CD14-positive monocyte (primary cell): ENCODE results near the gene MYO7B. TPM values are rescaled to one million over a fixed set of nuclear protein-coding genes. Genes with fewer than 3 reads are reported as not detected.

Source experiments
- DNase-seq, 3 donors: peaks; one replicate each; pipeline ENCODE4 v3.0.0-alpha.2; 2011 to 2022
- H2AFZ ChIP-seq: 2 replicates; pipeline ENCODE4 v1.6.0; 2012; ENCODE audit warnings: mild to moderate bottlenecking, low read depth, low read length, inconsistent platforms; ENCODE audit not compliant: insufficient read depth, poor library complexity, severe bottlenecking
- H3K27ac ChIP-seq, 2 donors: 1 replicate in 1 of 2; 2 replicates in 1 of 2; pipeline ENCODE4 v1.5.1; 2012 to 2013; ENCODE audit warnings: low read length in 2 of 2, control low read depth in 1 of 2, inconsistent platforms in 1 of 2, low read depth in 1 of 2, mild to moderate bottlenecking in 1 of 2
- H3K27me3 ChIP-seq, 2 donors: one replicate each; pipeline versions ENCODE4 v1.6.0 to v1.6.1; 2011 to 2013; ENCODE audit warnings: low read length in 2 of 2; ENCODE audit not compliant: control insufficient read depth in 2 of 2, insufficient read depth in 2 of 2
- H3K36me3 ChIP-seq, 2 donors: replicated peaks in 1 of 2; 1 replicate in 1 of 2; 2 replicates in 1 of 2; pipeline versions ENCODE4 v1.5.1 to v1.6.1; 2012 to 2013; ENCODE audit warnings: low read length in 2 of 2, control low read depth in 1 of 2, inconsistent platforms in 1 of 2, mild to moderate bottlenecking in 1 of 2; ENCODE audit not compliant: insufficient read depth in 2 of 2, control insufficient read depth in 1 of 2
- H3K4me1 ChIP-seq, 2 donors: 1 replicate in 1 of 2; 2 replicates in 1 of 2; pipeline versions ENCODE4 v1.5.1 to v1.6.1; 2012 to 2013; ENCODE audit warnings: low read length in 2 of 2, control low read depth in 1 of 2, inconsistent platforms in 1 of 2, mild to moderate bottlenecking in 1 of 2, moderate library complexity in 1 of 2; ENCODE audit not compliant: insufficient read depth in 2 of 2, control insufficient read depth in 1 of 2
- H3K4me2 ChIP-seq: replicated peaks from 2 replicates; pipeline ENCODE3; 2012; ENCODE audit warnings: low read length, moderate library complexity, mild to moderate bottlenecking; ENCODE audit not compliant: poor library complexity, severe bottlenecking; ENCODE audit errors: extremely low read depth
- H3K4me3 ChIP-seq, 3 experiments: fragments of 200-600 bp in 1 of 3; sonication (generic) in 1 of 3; replicated peaks in 1 of 3; 1 replicate in 2 of 3; 2 replicates in 1 of 3; pipeline ENCODE4 v1.5.1; 2011 to 2013; ENCODE audit warnings: low read length in 3 of 3, mild to moderate bottlenecking in 3 of 3, control low read depth in 2 of 3, low read depth in 2 of 3, inconsistent platforms in 1 of 3, moderate library complexity in 1 of 3
- H3K79me2 ChIP-seq: 2 replicates; pipeline ENCODE4 v1.6.0; 2012; ENCODE audit warnings: mild to moderate bottlenecking, control low read depth, inconsistent platforms, low read length, moderate library complexity; ENCODE audit not compliant: insufficient read depth
- H3K9ac ChIP-seq: 2 replicates; pipeline ENCODE4 v1.6.0; 2017; ENCODE audit warnings: low read length, mild to moderate bottlenecking; ENCODE audit not compliant: insufficient read depth, poor library complexity, severe bottlenecking
- H3K9me3 ChIP-seq, 2 donors: replicated peaks in 1 of 2; 1 replicate in 1 of 2; 2 replicates in 1 of 2; pipeline versions ENCODE4 v1.5.1 to v1.6.1; 2012 to 2013; ENCODE audit warnings: low read length in 2 of 2, control low read depth in 1 of 2; ENCODE audit not compliant: control insufficient read depth in 1 of 2, insufficient read depth in 1 of 2
- H4K20me1 ChIP-seq: 2 replicates; pipeline ENCODE4 v1.6.0; 2012; ENCODE audit warnings: mild to moderate bottlenecking, low read length, control low read depth, moderate library complexity; ENCODE audit not compliant: insufficient read depth
- H3K27ac Mint-ChIP-seq, 7 donors: one replicate each; pipeline ENCODE4 v1.8.0; 2020; ENCODE audit warnings: mild to moderate bottlenecking in 7 of 7, mixed read lengths in 7 of 7, moderate library complexity in 6 of 7, inconsistent platforms in 2 of 7
- H3K27me3 Mint-ChIP-seq, 3 donors: one replicate each; pipeline ENCODE4 v1.8.0; 2021 to 2022; ENCODE audit warnings: low read depth in 3 of 3, mild to moderate bottlenecking in 3 of 3, mixed read lengths in 3 of 3, moderate library complexity in 3 of 3, inconsistent platforms in 1 of 3
- H3K36me3 Mint-ChIP-seq, 2 donors: one replicate each; pipeline ENCODE4 v1.8.0; 2020; ENCODE audit warnings: mixed read lengths in 2 of 2, inconsistent platforms in 1 of 2, mild to moderate bottlenecking in 1 of 2
- H3K4me1 Mint-ChIP-seq: one replicate; pipeline ENCODE4 v1.8.0; 2020; ENCODE audit warnings: mild to moderate bottlenecking, mixed read lengths
- H3K4me3 Mint-ChIP-seq, 2 donors: one replicate each; pipeline ENCODE4 v1.8.0; 2020; ENCODE audit warnings: mild to moderate bottlenecking in 2 of 2, mixed read lengths in 2 of 2, moderate library complexity in 1 of 2
- H3K9me3 Mint-ChIP-seq, 7 donors: one replicate each; pipeline ENCODE4 v1.8.0; 2020 to 2022; ENCODE audit warnings: mixed read lengths in 7 of 7, mild to moderate bottlenecking in 6 of 7, moderate library complexity in 6 of 7, inconsistent platforms in 2 of 7
- CTCF ChIP-seq: fragments of 200-600 bp; IDR thresholded peaks from one replicate; pipeline ENCODE4 v1.8.0; 2022; ENCODE audit warnings: antibody characterized with exemption, mild to moderate bottlenecking
- WGBS: methylation state at CpG from one replicate; pipeline ENCODE4 v1.1.5; 2013; ENCODE audit warnings: missing lambda C conversion rate; ENCODE audit not compliant: insufficient coverage; 5-methylcytosine and 5-hydroxymethylcytosine counted together
- intact Hi-C, 2 donors: fragments of 100-400 bp; cut with micrococcal nuclease; formaldehyde crosslinking; loops; one replicate each; pipeline versions ENCODE4 v1.15.0 to v1.15.1; 2023
- polyA plus RNA-seq, 3 donors: library from polyadenylated mRNA; depleted of rRNA in 1 of 3; unstranded in 2 of 3; stranded (reverse) in 1 of 3; fragments of 300-500 nt in 2 of 3; fragments of >200 nt in 1 of 3; fragmentation: Illumina TruSeq in 2 of 3; gene quantifications; 1 replicate in 2 of 3; 2 replicates in 1 of 3; pipeline ENCODE4 v1.2.3, GENCODE V29; 2012 to 2021

MYO7B gene
- polyA plus RNA-seq, 3 donors: 7.3 to 9.8 (median 9.0) TPM

- Histone ChIP-seq H4K20me1 (no peaks in the 10 kb centered on the region), H3K4me2 (no peak overlapping the region), H3K27me3 (no peaks in the 10 kb centered on the region), H3K79me2 (peaks cover 8% of the 10 kb centered on the region), H3K4me1 (peaks cover 8 to 11% of the 10 kb centered on the region in 2 donors), H3K9me3 (no peaks in the 10 kb centered on the region), H3K27ac (no peak overlapping the region), H2AFZ (no peak overlapping the region), H3K36me3 (no peaks in the 10 kb centered on the region), H3K4me3 (no peak overlapping the region), H3K9ac (no peak overlapping the region)
- no CpG with 5 or more reads among the region's 3 CpGs for WGBS
- H3K27ac Mint-ChIP-seq: no peak overlapping the region
- peaks cover 0 to 8% (median 6%) of the 10 kb centered on the region in 7 donors for H3K9me3 Mint-ChIP-seq
- H3K4me1 Mint-ChIP-seq: peaks cover 11% of the 10 kb centered on the region
- no peak overlapping the region for H3K4me3 Mint-ChIP-seq
- DNase-seq: no peak
- no peak for TF ChIP-seq CTCF
- H3K27me3 Mint-ChIP-seq: peaks cover 0 to 6% (median 4%) of the 10 kb centered on the region in 3 donors
- intact Hi-C loops: no loop called here
- no peaks in the 10 kb centered on the region for H3K36me3 Mint-ChIP-seq
Measured at GRCh38 chr2:127530245-127531140, 5.0 kb upstream of the MYO7B start.

GRCh38 chr2:127531221-127531648, 4.2 kb upstream of the MYO7B start:
- intact Hi-C loops: no loop called here
- Mint-ChIP-seq H3K27ac (no peak overlapping the region), H3K4me3 (no peak overlapping the region), H3K4me1 (peaks cover 9% of the 10 kb centered on the region), H3K9me3 (peaks cover 0 to 8% (median 6%) of the 10 kb centered on the region in 7 donors), H3K27me3 (peaks cover 0 to 6% (median 4%) of the 10 kb centered on the region in 3 donors), H3K36me3 (no peaks in the 10 kb centered on the region)
- no peak overlapping the region for H3K4me3 ChIP-seq
- no peaks in the 10 kb centered on the region for H3K36me3 ChIP-seq
- no peak for DNase-seq
- H4K20me1 ChIP-seq: no peaks in the 10 kb centered on the region
- peaks cover 8 to 10% of the 10 kb centered on the region in 2 donors for H3K4me1 ChIP-seq
- peaks cover 1% of the 10 kb centered on the region for H3K79me2 ChIP-seq
- no peaks in the 10 kb centered on the region for H3K9me3 ChIP-seq
- no peak overlapping the region for H2AFZ ChIP-seq
- no peaks in the 10 kb centered on the region for H3K27me3 ChIP-seq
- H3K27ac ChIP-seq: no peak overlapping the region
- WGBS: 91% methylated on average over 4 of the region's 4 CpGs
- TF ChIP-seq CTCF: no peak
- H3K9ac ChIP-seq: no peak overlapping the region
- H3K4me2 ChIP-seq: no peak overlapping the region
